Measurements from ENCODE around the gene TBC1D1.

DNA sequence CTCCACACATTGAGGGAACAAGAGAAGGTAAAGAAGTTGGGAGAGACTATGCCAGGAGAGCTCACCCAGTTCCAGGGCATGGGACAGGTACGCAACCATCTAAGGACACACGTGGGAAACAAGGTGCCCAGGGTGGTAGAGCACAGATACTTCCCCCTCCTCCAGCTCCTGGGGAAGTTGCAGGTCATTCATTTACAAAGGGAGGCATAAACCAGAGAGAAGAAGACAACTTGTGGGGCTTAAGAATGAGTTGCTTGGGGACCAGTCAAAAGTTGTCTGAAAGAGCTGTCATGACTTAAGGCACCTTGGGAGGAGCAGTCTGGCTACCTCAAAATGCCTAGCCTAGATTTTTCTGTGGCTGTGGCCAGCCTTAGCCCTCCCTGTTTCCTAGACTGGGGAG is 255.5 kb downstream of the TBC1D1 start:
- TF ChIP-seq, protein P1, sequence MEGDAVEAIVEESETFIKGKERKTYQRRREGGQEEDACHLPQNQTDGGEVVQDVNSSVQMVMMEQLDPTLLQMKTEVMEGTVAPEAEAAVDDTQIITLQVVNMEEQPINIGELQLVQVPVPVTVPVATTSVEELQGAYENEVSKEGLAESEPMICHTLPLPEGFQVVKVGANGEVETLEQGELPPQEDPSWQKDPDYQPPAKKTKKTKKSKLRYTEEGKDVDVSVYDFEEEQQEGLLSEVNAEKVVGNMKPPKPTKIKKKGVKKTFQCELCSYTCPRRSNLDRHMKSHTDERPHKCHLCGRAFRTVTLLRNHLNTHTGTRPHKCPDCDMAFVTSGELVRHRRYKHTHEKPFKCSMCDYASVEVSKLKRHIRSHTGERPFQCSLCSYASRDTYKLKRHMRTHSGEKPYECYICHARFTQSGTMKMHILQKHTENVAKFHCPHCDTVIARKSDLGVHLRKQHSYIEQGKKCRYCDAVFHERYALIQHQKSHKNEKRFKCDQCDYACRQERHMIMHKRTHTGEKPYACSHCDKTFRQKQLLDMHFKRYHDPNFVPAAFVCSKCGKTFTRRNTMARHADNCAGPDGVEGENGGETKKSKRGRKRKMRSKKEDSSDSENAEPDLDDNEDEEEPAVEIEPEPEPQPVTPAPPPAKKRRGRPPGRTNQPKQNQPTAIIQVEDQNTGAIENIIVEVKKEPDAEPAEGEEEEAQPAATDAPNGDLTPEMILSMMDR (IDR thresholded peaks at IDR 0.05; ENCODE audit: extremely low read depth in 1 of 2, insufficient read depth in 1 of 2, low read depth in 1 of 2, low read length in 2 of 2), result no peak
- TF ChIP-seq POLR2AphosphoS5 (IDR thresholded peaks at IDR 0.05; ENCODE audit: insufficient read depth, low read depth, low read length), result no peak
- TF ChIP-seq EZH2 (IDR thresholded peaks at IDR 0.05; ENCODE audit: borderline replicate concordance, low read depth, low read length, severe bottlenecking), result no peak
- no peak for TF ChIP-seq JUN (IDR thresholded peaks at IDR 0.05; ENCODE audit: borderline replicate concordance, insufficient read depth, insufficient read length, low read depth)
- TF ChIP-seq POLR2A (IDR thresholded peaks at IDR 0.05; ENCODE audit: low read depth, low read length), result no peak
- TF ChIP-seq MYC (IDR thresholded peaks at IDR 0.05; ENCODE audit: low read depth, low read length), result no peak
- no peak for TF ChIP-seq FOS (IDR thresholded peaks at IDR 0.05; ENCODE audit: borderline replicate concordance, insufficient read depth, low read length)

All from endothelial cell of umbilical vein (primary cell).